GM19395 (cell line): ENCODE measurements around the gene CERS6.
"Not testable (repeated sequence)": the region's sequence is repeated elsewhere in the genome, so short reads cannot be mapped to it uniquely, and the experiment has no call there.

Experiments used
- ATAC-seq: cut with Tn5 transposase; IDR thresholded peaks from one replicate; pipeline ENCODE4 v1.9.1; 2021; ENCODE audit warnings: mild to moderate bottlenecking, moderate library complexity; ENCODE audit not compliant: unreplicated experiment

The CERS6 gene

GRCh38 chr2:168791140-168791539 lies 335.1 kb downstream of the CERS6 start:
- not testable (repeated sequence) for ATAC-seq

- no peak for ATAC-seq
These were observed 337.5 kb downstream of the CERS6 start for GRCh38 chr2:168793596-168793995.

GRCh38 chr2:168794968-168795367 lies 338.9 kb downstream of the CERS6 start:
- ATAC-seq = no peak

GRCh38 chr2:168796090-168796577 lies 340.1 kb downstream of the CERS6 start:
- ATAC-seq = no peak

- ATAC-seq = no peak
These were observed 340.7 kb downstream of the CERS6 start for GRCh38 chr2:168796583-168797285.

GRCh38 chr2:168797286-168797655 lies 341.2 kb downstream of the CERS6 start:
- ATAC-seq = no peak

GRCh38 chr2:168798076-168798887 lies 342.2 kb downstream of the CERS6 start:
- no peak for ATAC-seq

- no peak for ATAC-seq
These were observed 342.9 kb downstream of the CERS6 start for GRCh38 chr2:168798888-168799410.

GRCh38 chr2:168801471-168801870 lies 345.4 kb downstream of the CERS6 start:
- ATAC-seq = no peak

GRCh38 chr2:168801961-168802858 lies 346.1 kb downstream of the CERS6 start, which contains the start of gene NOSTRIN:
NOSTRIN (plus strand) TSS chr2:168802637; CDS start chr2:168802647, 10 bp downstream.
- no peak for ATAC-seq

GRCh38 chr2:168802859-168803725 lies 347.0 kb downstream of the CERS6 start:
- no peak for ATAC-seq

GRCh38 chr2:168804214-168804613 lies 348.1 kb downstream of the CERS6 start:
- ATAC-seq = no peak

- no peak for ATAC-seq
These were observed 349.5 kb downstream of the CERS6 start for GRCh38 chr2:168805615-168806014.

- ATAC-seq = no peak
These were observed 353.5 kb downstream of the CERS6 start for GRCh38 chr2:168809537-168809936.

- ATAC-seq = no peak
These were observed 354.2 kb downstream of the CERS6 start for GRCh38 chr2:168810235-168810634.

GRCh38 chr2:168811696-168812095 lies 355.6 kb downstream of the CERS6 start:
- ATAC-seq = no peak

GRCh38 chr2:168814046-168814445 lies 358.0 kb downstream of the CERS6 start:
- ATAC-seq = no peak

- ATAC-seq = no peak
These were observed 359.2 kb downstream of the CERS6 start for GRCh38 chr2:168814939-168815907.

GRCh38 chr2:168816369-168816768 lies 360.3 kb downstream of the CERS6 start:
- ATAC-seq = no peak
